ENCODE measurements around the gene ADAMTS19.
A peak's percentile ranks its signal among the peaks of the same experiment; 100 is the strongest.

The ADAMTS19 gene

DNA sequence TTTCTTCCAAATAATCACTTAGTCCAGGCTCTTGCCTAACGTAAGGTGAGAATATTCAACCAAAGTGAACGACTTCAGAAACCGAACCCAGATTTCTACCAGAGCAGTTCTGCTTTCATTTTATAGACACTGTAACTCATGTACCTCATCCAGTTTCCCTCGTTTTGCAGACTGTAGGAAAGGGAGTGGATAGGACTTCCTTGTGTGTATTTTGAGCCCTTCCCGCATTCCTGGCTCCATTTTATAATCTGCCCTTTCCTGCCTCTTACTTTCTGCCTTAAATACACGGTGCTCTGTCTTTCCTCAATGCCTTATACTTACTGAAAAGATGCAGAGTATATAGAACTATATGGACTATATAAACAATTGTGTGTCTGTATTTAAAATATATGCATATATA is 308.6 kb downstream of the ADAMTS19 start:
- ChIA-PET POLR2A (no interaction called here), CTCF (interaction anchor here (0.7 to 7.1 kb wide), 18 partner anchors 9 to 1556 kb away, joined by 3 to 118 read pairs (median 4); partner anchors contain the start of gene ISOC1)
- TF ChIP-seq, protein P1, sequence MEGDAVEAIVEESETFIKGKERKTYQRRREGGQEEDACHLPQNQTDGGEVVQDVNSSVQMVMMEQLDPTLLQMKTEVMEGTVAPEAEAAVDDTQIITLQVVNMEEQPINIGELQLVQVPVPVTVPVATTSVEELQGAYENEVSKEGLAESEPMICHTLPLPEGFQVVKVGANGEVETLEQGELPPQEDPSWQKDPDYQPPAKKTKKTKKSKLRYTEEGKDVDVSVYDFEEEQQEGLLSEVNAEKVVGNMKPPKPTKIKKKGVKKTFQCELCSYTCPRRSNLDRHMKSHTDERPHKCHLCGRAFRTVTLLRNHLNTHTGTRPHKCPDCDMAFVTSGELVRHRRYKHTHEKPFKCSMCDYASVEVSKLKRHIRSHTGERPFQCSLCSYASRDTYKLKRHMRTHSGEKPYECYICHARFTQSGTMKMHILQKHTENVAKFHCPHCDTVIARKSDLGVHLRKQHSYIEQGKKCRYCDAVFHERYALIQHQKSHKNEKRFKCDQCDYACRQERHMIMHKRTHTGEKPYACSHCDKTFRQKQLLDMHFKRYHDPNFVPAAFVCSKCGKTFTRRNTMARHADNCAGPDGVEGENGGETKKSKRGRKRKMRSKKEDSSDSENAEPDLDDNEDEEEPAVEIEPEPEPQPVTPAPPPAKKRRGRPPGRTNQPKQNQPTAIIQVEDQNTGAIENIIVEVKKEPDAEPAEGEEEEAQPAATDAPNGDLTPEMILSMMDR (IDR thresholded peaks at IDR 0.05; ENCODE audit: control extremely low read depth, extremely low read depth, low read depth, missing control alignments) = no peak
- DNase-seq (ENCODE audit: extremely low spot score) = no peak

DNA sequence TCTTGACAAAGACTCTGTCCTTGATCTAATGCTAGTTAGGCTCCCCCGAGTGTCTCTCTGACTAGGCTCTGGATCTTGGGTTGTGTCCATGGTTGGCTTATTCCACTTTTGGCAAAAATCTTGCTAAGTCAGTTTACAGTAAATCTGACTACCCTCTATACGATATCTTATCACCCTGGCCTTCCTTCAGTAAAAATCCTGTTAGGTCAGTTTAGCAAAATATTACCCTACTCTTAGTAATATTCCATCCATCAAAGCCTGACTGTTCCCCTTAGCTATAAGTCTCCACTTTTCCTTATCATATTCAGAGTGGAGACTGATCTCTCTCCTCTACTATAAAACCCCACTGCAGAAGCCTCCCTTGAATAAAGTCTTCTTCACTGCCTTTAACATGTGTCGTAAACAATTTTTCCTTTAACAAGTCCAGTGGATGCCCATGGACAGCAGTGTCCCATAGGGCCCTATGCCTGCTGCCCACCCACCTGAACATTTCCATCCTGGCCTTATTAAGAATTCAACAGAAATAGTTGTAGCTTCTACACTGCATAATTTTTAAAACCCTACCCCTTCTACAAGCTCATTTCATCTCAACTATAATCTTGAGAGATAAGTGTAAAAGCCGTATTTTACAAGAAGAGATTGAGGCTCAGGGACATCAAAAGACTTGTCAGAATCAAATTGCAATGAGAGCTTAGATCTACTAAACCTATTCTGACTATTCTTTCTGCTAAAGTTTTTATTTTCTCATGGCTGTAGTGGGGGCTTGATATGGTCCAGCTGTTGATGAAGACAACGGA is 310.1 kb downstream of the ADAMTS19 start:
- DNase-seq (ENCODE audit: extremely low spot score) = no peak
- TF ChIP-seq, protein P1 (IDR thresholded peaks at IDR 0.05; ENCODE audit: control extremely low read depth, extremely low read depth, low read depth, missing control alignments) = no peak
- ChIA-PET POLR2A (no interaction called here), CTCF (interaction anchor here (0.8 to 7.1 kb wide), 22 partner anchors 9 to 1342 kb away, joined by 3 to 118 read pairs (median 6); no protein-coding TSS in a partner anchor)

DNA sequence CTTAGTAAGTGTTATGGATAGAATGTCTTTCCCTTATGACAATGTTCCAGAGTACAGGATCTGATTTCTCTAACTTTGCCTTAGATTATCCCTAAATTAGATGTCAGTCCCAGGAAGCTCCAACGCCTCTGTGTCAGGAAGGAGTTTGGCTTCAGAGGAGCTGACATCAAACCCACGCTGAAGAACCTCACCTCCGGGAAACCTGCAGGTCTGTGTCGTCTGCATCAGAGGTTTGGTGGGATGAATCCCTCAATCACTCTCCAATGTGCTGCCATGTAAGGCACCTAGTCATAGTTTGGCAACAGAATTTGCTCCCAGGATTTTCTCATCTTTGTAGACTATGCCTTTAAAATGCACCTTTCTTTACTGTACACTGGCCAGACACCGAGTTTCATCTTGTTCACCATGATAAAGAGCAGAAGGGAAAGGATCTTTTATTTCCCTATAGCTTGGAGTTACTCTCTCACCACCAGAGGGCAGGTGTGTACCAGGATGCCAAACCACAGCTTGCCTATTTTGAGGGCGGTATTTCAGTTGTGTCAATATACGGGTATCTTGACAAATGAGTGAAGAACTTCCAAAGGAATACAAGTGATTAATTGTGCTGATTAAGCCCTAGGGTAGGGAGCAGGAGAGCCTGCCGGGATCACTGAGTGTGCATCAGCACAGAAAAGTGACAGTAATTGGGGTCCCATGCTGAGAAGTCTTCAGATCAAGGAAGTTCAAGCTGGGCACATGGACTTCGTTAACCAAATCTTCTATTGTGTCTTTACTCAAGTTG is 311.1 kb downstream of the ADAMTS19 start:
- TF ChIP-seq, protein P1 (IDR thresholded peaks at IDR 0.05; ENCODE audit: control extremely low read depth, extremely low read depth, low read depth, missing control alignments) = peak; percentile 70
- CTCF ChIA-PET = interaction anchor here (0.8 to 7.1 kb wide), 30 partner anchors 9 to 1557 kb away, joined by 3 to 118 read pairs (median 6); partner anchors contain the start of gene MINAR2

DNA sequence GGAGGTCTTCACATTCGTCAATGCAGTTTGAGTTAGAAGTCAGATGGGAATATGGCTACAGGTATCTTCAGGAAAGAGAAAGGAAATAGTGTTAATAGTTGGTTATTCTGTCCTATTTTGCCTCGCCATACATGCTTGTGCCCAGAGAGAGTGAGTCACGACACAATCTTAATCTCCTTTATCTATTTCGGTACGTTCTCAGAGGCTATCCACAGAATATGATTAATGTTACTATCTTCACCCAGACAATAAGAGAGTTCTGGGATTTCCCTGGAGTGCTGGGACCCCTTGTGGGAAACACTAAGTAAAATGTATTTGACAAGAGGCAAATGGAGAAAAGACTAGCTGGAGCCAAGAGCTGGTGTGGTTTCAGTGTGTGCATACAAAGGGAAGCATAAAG is 313.3 kb downstream of the ADAMTS19 start:
- no peak for DNase-seq (ENCODE audit: extremely low spot score)
- TF ChIP-seq, protein P1 (IDR thresholded peaks at IDR 0.05; ENCODE audit: control extremely low read depth, extremely low read depth, low read depth, missing control alignments) = no peak
- CTCF ChIA-PET = interaction anchor here (1.3 to 7.1 kb wide), 6 partner anchors 8 to 1334 kb away, joined by 4 to 118 read pairs (median 10); no protein-coding TSS in a partner anchor
- POLR2A ChIA-PET = no interaction called here

More for the DNA sequence above, 311.1 kb downstream of the ADAMTS19 start:
- POLR2A ChIA-PET = no interaction called here
- DNase-seq (ENCODE audit: extremely low spot score) = peak; percentile 28

DNA sequence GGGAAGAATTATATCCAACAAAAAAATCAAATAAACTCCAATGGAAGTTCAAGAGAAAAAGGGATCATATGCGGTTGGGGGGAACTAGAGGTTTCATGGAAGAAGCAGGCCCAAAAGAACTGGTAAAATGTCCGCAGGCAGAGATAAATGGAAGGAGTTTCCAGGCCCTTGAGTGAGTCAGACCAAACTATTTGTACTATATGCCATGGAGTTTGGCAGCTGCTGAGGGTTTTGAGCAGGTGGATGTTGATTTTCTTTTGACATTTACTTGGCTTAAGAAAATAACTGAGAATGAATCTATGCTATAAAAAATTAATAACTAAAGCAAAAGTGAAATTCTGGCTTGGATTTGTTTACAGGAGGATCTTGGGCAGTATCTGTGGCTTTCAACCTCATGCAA is 321.5 kb downstream of the ADAMTS19 start:
- POLR2A ChIA-PET = no interaction called here
- TF ChIP-seq, protein P1 (IDR thresholded peaks at IDR 0.05; ENCODE audit: control extremely low read depth, extremely low read depth, low read depth, missing control alignments) = no peak
- CTCF ChIA-PET = interaction anchor here (2.1 kb wide), 1 partner anchor 11 kb away, joined by 9 read pairs; no protein-coding TSS in a partner anchor
- DNase-seq (ENCODE audit: extremely low spot score) = no peak

All from GM10248 (cell line).